Measurements from ENCODE around the gene SH2D3C. TPM values are rescaled to one million over a fixed set of nuclear protein-coding genes. Genes with fewer than 3 reads are reported as not detected.

SH2D3C gene
- total and polyA plus RNA-seq, 9 of the 15 experiments (the other 6 are each of a cell fraction or from before 2014, with no cell fraction given): 0.03 to 1.2 (median 0.22) TPM; not detected in 1

GRCh38 chr9:127785933-127786772 is 7.7 kb upstream of the SH2D3C start, which contains the start of gene CDK9 (continued):
- TF ChIP-seq ARID3B (CRISPR knock-in tag; IDR thresholded peaks at IDR 0.05; ENCODE audit: borderline replicate concordance): no peak
- TF ChIP-seq ARID4B (CRISPR knock-in tag; IDR thresholded peaks at IDR 0.05): peak; percentile 78
- TF ChIP-seq ZNF224 (CRISPR knock-in tag; IDR thresholded peaks at IDR 0.05): no peak
- TF ChIP-seq ILF3 (IDR thresholded peaks at IDR 0.05; ENCODE audit: borderline replicate concordance): no peak
- TF ChIP-seq TEAD2 (tag; IDR thresholded peaks at IDR 0.05): no peak
- no peak for TF ChIP-seq FOXA1 (IDR thresholded peaks at IDR 0.05; ENCODE audit: borderline replicate concordance)
- no peak for TF ChIP-seq PTTG1 (tag; IDR thresholded peaks at IDR 0.05; ENCODE audit: low read depth)
- TF ChIP-seq HMGXB4 (CRISPR knock-in tag; IDR thresholded peaks at IDR 0.05): peak; percentile 69; the same call in 1 of the 2 replicates
- no peak for TF ChIP-seq CSDE1 (IDR thresholded peaks at IDR 0.05)
- TF ChIP-seq ZNF592 (IDR thresholded peaks at IDR 0.05): peak; percentile 39
- TF ChIP-seq E2F3 (CRISPR knock-in tag; IDR thresholded peaks at IDR 0.05): no peak
- no peak for TF ChIP-seq RFX7 (CRISPR knock-in tag; IDR thresholded peaks at IDR 0.05)
- peak; percentile 73 for TF ChIP-seq CREM (IDR thresholded peaks at IDR 0.05; ENCODE audit: low read depth)
- TF ChIP-seq ZNF384 (IDR thresholded peaks at IDR 0.05; ENCODE audit: low read depth, low read length): no peak
- no peak for TF ChIP-seq RBM14 (IDR thresholded peaks at IDR 0.05; ENCODE audit: borderline replicate concordance, insufficient read depth, low read depth, low read length)

Data from K562 (cell line).